ES-I3 (cell line): ENCODE data around the gene RAB11FIP5.
"Not testable (repeated sequence)": the region's sequence is repeated elsewhere in the genome, so short reads cannot be mapped to it uniquely, and the experiment has no call there.

Experiments
- H3K36me3 ChIP-seq: 2 replicates; pipeline ENCODE4 v1.6.1; 2013; ENCODE audit warnings: mild to moderate bottlenecking, low read length, control low read depth, moderate library complexity; ENCODE audit not compliant: insufficient read depth
- H3K4me1 ChIP-seq: 2 replicates; pipeline ENCODE4 v1.6.1; 2013; ENCODE audit warnings: mild to moderate bottlenecking, control low read depth, low read length; ENCODE audit not compliant: insufficient read depth
- H3K9ac ChIP-seq: 2 replicates; pipeline ENCODE4 v1.6.1; 2013; ENCODE audit warnings: low read depth, mild to moderate bottlenecking, low read length, moderate library complexity
- H3K9me3 ChIP-seq: 2 replicates; pipeline ENCODE4 v1.6.1; 2013; ENCODE audit warnings: mild to moderate bottlenecking, low read length, moderate library complexity; ENCODE audit not compliant: control insufficient read depth, insufficient read depth

Gene RAB11FIP5, protein sequence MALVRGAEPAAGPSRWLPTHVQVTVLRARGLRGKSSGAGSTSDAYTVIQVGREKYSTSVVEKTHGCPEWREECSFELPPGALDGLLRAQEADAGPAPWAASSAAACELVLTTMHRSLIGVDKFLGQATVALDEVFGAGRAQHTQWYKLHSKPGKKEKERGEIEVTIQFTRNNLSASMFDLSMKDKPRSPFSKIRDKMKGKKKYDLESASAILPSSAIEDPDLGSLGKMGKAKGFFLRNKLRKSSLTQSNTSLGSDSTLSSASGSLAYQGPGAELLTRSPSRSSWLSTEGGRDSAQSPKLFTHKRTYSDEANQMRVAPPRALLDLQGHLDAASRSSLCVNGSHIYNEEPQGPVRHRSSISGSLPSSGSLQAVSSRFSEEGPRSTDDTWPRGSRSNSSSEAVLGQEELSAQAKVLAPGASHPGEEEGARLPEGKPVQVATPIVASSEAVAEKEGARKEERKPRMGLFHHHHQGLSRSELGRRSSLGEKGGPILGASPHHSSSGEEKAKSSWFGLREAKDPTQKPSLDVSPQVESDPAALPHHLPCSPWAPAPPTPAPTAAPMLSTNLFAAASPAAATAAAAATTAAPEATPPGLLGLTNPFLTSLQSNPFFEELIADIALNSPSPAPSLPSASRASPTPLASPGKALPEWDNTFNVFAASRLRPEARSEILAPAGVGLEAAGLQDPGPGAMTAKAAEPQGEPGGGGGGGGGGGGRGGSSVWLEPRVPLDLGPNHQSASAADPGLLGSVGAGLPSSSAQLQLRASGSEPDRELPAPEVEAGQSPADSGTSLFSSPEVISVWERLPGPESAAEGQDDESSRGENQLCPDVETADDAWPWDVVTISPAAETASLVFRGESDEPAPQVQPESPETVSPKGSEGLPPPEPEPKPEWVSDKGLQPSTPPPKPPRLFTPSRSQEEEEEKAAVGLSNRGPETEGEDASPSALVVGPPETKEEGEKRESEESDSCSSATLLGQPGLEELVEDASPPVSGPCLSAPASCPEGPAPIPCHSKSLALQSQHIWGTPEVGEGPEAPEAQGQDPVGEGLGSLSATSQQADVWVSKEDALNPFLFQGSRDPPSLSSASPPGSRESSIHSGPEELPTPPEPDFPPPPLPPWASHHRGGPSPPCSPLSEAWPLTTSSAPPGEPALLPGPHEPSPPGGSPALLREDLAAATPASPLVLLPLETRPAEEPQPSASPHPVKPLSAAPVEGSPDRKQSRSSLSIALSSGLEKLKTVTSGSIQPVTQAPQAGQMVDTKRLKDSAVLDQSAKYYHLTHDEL (N-terminal part only)

GRCh38 chr2:73112913-73113854 lies at the start of gene RAB11FIP5:
Gene RAB11FIP5, minus strand, starts transcription at chr2:73112948. Its CDS starts 171 bp downstream, at chr2:73112777.
- Histone ChIP-seq H3K36me3 (no peaks in the 10 kb centered on the region), H3K9me3 (no peaks in the 10 kb centered on the region), H3K9ac (peak within 1 kb of the TSS; percentile 88), H3K4me1 (peaks cover 14% of the 10 kb centered on the region)

DNA sequence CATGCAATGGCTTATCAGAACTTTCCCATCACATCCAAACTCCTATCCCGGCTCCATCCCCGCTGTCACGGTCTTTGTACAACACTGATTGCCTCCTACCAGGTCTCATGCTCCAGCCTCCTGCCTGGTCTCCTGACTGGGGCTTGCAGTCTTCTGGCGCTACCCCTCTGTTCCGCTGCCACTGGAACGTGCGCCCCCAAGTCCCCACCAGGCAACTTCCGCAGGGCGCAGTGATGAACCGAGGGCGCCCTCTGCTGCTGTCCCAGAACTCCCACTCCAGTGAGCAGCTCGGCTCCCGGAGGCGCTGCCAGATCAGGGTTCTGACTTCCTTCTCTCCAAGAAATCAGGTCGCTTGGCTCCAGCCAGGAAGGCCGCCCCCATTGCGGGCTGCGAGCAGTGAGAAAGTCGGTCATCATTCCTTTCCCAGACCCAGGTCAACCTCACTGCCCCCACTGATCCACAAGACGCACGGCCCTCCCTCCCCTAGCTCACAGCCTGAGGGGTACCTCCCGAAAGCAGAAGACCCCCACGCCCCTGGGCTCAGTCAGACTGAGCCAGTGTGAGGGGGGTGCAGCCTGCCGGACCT lies 43.9 kb upstream of the RAB11FIP5 start:
- H3K9ac ChIP-seq, result peak overlapping the region; percentile 44; the same call in 1 of the 2 replicates
- no peaks in the 10 kb centered on the region for H3K36me3 ChIP-seq

DNA sequence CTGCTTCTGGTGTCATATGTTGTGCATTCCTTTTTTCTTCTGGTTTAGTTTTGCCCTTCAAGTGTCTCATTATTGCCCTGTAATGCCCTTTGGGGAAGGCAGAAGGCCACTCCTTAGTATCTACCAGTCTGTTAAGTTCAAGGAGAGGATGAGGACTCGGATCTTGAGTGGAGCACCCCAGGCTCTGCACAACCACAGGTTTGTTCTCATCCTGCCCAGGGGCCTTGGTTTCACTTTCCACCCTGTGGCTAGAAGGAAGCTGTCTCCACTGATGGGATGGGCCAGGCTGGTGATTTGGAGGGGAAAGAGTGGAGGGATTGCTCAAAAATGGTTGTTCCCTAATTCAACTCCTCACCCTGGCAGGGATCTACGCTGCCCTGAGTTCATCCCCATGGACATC lies 30.2 kb upstream of the RAB11FIP5 start:
- H3K36me3 ChIP-seq, result no peaks in the 10 kb centered on the region
- H3K9ac ChIP-seq, result no peak overlapping the region
- H3K4me1 ChIP-seq, result no peaks in the 10 kb centered on the region

More for the DNA sequence above, 43.9 kb upstream of the RAB11FIP5 start:
- no peaks in the 10 kb centered on the region; the same call in 1 of the 2 replicates for H3K9me3 ChIP-seq
- no peaks in the 10 kb centered on the region for H3K4me1 ChIP-seq

GRCh38 chr2:73141896-73142295 lies 29.1 kb upstream of the RAB11FIP5 start:
- Histone ChIP-seq H3K9me3 (no peaks in the 10 kb centered on the region), H3K36me3 (no peaks in the 10 kb centered on the region), H3K9ac (no peak overlapping the region), H3K4me1 (no peaks in the 10 kb centered on the region)

More for the DNA sequence above, 30.2 kb upstream of the RAB11FIP5 start:
- H3K9me3 ChIP-seq, result no peaks in the 10 kb centered on the region

DNA sequence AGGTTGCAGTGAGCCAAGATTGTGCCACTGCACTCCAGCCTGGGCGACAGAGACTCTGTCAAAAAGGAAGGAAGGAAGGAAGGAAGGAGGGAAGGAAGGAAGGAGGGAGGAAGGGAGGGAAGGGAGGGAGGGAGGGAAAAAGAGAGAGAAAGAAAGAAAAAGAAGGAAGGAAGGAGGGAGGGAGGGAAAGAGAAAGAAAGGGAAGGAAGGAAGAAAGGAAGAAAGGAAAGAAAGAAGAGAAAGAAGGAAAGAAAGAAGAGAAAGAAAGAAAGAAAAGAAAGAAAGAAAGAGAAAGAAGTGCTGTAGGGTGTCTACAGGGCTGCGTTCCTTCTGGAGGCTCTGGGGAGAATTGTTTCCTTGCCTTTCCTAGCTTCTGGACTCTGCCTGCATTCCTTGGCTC lies 22.5 kb upstream of the RAB11FIP5 start:
- no peak overlapping the region for H3K9ac ChIP-seq
- H3K36me3 ChIP-seq, result no peaks in the 10 kb centered on the region
- H3K4me1 ChIP-seq, result peaks cover 9% of the 10 kb centered on the region
- no peaks in the 10 kb centered on the region for H3K9me3 ChIP-seq

DNA sequence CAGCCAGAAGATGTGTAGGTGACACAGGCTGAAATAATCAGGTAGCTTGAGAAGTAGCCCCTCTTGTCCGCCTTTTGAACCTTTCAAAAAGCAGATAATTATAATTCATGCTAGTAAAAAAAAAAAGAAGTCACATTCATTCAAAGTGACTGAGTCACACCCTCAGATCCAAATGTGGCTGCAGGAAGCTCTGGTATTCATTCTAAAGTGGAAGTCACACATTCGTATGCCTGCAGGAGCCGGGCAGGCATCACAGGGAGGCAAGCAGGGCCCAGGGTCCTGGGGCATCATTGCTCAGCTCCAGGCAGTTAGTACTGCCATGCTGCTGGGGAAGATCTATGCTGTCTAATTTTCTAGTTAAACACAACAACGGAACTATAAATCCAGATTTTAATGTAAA lies 21.7 kb upstream of the RAB11FIP5 start:
- no peak overlapping the region for H3K9ac ChIP-seq
- H3K4me1 ChIP-seq, result peaks cover 9% of the 10 kb centered on the region
- no peaks in the 10 kb centered on the region for H3K36me3 ChIP-seq
- H3K9me3 ChIP-seq, result no peaks in the 10 kb centered on the region

- H3K9ac ChIP-seq, result no peak overlapping the region
Observed at GRCh38 chr2:73133566-73134197, 20.9 kb upstream of the RAB11FIP5 start.

DNA sequence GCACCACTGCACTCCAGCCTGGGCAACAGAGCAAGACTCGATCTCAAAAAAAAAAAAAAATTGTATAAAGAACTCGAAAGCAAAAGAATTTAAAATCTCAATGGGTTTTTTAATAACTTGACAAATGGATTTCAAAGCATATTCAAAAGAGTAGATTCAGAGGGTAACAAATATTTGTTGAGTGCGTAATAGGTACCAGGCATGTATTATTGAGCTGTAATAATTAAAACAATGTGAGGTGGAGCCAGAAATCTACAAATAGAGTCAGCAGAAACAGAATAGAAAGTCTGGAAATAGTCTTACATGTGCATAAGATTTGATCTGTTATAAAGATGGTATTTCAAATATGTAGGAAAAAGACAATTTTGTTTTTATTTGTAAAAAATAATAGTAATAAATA lies 19.1 kb upstream of the RAB11FIP5 start:
- Histone ChIP-seq H3K4me1 (peaks cover 9% of the 10 kb centered on the region), H3K9ac (no peak overlapping the region), H3K36me3 (no peaks in the 10 kb centered on the region), H3K9me3 (no peaks in the 10 kb centered on the region)

More at GRCh38 chr2:73133566-73134197, 20.9 kb upstream of the RAB11FIP5 start:
- peaks cover 9% of the 10 kb centered on the region for H3K4me1 ChIP-seq
- H3K9me3 ChIP-seq, result no peaks in the 10 kb centered on the region
- H3K36me3 ChIP-seq, result no peaks in the 10 kb centered on the region

- H3K9me3 ChIP-seq, result no peaks in the 10 kb centered on the region
- H3K9ac ChIP-seq, result no peak overlapping the region
- H3K4me1 ChIP-seq, result peaks cover 9% of the 10 kb centered on the region
- no peaks in the 10 kb centered on the region for H3K36me3 ChIP-seq
Observed at GRCh38 chr2:73130790-73131189, 18.0 kb upstream of the RAB11FIP5 start.

DNA sequence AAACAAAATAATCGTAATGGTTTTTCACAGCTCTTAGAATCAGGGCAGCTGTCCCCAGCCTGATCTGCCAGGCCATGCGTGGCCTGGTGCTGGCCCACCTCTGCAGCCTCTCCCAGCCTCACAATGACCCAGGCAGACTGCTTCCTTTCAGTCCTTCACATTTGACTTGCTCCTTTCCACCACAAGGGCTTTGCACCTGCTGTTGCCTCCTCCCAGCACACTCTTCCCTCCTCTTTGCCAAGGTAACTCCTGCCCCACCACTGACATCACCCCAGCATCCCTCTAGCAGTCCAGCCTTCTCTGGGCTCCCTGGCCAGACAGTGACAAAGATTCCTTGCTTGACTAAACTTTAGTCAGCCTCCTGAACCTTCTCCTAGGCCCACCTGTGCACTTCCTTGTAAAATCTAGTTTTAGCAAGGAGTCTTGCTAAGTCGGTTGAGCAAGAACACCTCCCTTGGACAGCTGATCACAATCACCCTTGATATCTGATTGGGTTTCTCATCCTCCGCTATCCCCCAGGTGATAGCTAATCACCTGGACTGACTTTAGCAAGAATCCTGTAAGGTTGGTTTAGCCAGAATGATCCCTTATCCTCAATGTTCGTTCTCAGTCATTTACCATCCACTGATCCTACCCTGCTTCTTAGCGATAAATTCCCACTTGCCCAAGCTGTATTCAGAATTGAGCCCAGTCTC lies 16.2 kb upstream of the RAB11FIP5 start:
- H3K4me1 ChIP-seq, result peaks cover 5% of the 10 kb centered on the region

DNA sequence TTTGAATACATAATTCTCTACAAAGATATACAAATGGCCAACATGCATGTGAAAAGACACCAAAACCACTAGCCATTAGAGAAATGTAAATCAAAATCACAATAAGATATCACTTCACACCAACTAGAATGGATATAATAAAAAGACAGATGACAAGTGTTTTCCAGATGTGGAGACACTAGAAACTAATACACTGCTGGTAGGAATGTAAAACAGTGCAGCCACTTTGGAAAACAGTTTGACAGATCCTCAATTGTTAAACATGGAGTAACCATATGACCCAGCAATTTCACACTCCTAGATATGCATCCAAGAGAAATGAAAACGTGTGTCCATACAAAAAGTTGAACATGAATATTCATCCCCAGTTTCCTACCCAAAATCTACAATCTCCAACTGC lies 9.8 kb upstream of the RAB11FIP5 start:
- Histone ChIP-seq H3K4me1 (no peaks in the 10 kb centered on the region), H3K9ac (no peak overlapping the region), H3K9me3 (no peaks in the 10 kb centered on the region), H3K36me3 (no peaks in the 10 kb centered on the region)

More for the DNA sequence above, 16.2 kb upstream of the RAB11FIP5 start:
- Histone ChIP-seq H3K9me3 (no peaks in the 10 kb centered on the region), H3K36me3 (no peaks in the 10 kb centered on the region), H3K9ac (no peak overlapping the region)

DNA sequence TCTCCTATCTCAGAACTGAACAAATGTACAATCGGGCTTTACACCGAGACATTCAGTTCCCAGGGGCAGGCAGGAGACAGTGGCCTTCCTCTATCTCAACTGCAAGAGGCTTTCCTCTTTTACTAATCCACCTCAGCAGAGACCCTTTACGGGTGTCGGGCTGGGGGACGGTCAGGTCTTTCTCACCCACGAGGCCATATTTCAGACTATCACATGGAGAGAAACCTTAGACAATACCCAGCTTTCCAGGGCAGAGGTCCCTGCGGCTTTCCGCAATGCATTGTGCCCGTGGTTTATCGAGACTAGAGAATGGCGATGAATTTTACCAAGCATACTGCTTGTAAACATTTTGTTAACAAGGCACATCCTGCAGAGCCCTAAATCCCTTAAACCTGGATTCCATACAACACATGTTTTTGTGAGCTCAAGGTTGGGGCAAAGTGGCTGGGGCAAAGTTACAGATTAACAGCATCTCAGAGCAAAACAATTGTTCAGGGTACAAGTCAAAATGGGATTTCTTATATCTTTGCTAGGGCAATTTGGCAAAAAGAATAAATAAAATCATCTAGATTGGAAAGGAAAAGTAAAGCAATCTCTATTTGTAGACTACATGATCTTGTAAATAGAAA lies 7.0 kb upstream of the RAB11FIP5 start:
- H3K9me3 ChIP-seq, H3K4me1 ChIP-seq, H3K9ac ChIP-seq, H3K36me3 ChIP-seq: not testable (repeated sequence)
